Neural progenitor cell (in vitro differentiated cells): ENCODE data around the gene PLCD3.

Experiments used
- EZH2 ChIP-seq: fragments of 200-600 bp; sonication (generic); IDR thresholded peaks from 2 replicates; pipeline ENCODE4 v1.6.1; 2017; ENCODE audit warnings: antibody characterized with exemption, mild to moderate bottlenecking, moderate library complexity
- TF ChIP-seq, protein P1 (sequence below): fragments of 200-600 bp; sonication (generic); IDR thresholded peaks from 2 replicates; pipeline ENCODE4 v1.5.1; 2017; ENCODE audit warnings: antibody characterized with exemption, mild to moderate bottlenecking

DNA sequence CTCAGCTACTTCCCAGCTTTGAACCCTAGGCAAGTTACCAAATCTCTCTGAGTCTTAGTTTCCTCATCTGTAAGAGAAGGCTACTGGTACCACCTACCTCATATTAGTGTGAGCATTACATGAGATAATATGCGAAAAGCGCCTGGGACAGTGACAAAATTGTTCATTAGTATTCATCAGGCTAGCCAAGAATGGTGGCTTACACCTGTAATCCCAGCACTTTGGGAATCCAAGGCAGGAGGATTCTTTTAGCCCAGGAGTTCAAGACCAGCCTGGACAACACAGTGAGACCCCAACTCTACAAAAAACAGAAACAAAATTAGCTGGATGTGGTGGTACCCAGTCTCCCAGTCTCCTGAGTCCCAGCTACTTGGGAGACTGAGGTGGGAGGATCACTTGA is 3.3 kb downstream of the PLCD3 start:
- TF ChIP-seq EZH2: no peak
- TF ChIP-seq, protein P1, sequence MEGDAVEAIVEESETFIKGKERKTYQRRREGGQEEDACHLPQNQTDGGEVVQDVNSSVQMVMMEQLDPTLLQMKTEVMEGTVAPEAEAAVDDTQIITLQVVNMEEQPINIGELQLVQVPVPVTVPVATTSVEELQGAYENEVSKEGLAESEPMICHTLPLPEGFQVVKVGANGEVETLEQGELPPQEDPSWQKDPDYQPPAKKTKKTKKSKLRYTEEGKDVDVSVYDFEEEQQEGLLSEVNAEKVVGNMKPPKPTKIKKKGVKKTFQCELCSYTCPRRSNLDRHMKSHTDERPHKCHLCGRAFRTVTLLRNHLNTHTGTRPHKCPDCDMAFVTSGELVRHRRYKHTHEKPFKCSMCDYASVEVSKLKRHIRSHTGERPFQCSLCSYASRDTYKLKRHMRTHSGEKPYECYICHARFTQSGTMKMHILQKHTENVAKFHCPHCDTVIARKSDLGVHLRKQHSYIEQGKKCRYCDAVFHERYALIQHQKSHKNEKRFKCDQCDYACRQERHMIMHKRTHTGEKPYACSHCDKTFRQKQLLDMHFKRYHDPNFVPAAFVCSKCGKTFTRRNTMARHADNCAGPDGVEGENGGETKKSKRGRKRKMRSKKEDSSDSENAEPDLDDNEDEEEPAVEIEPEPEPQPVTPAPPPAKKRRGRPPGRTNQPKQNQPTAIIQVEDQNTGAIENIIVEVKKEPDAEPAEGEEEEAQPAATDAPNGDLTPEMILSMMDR: no peak
